Osteocyte (in vitro differentiated cells): ENCODE data around the gene LRRFIP1. TPM values are rescaled to one million over a fixed set of nuclear protein-coding genes. Genes with fewer than 3 reads are reported as not detected.
A peak's percentile ranks its signal among the peaks of the same experiment; 100 is the strongest.
"Not testable (repeated sequence)": the region's sequence is repeated elsewhere in the genome, so short reads cannot be mapped to it uniquely, and the experiment has no call there.

ENCODE experiments used
- DNase-seq: peaks from one replicate; pipeline ENCODE4 v3.0.0; 2021; ENCODE audit warnings: mixed read lengths; ENCODE audit not compliant: unreplicated experiment; ENCODE audit errors: extremely low spot score
- H3K27ac Mint-ChIP-seq: one replicate; pipeline ENCODE4 v1.8.0; 2021; ENCODE audit warnings: mild to moderate bottlenecking, mixed read lengths; ENCODE audit not compliant: unreplicated experiment
- H3K27me3 Mint-ChIP-seq: one replicate; pipeline ENCODE4 v1.8.0; 2021; ENCODE audit warnings: mixed read lengths; ENCODE audit not compliant: unreplicated experiment
- H3K36me3 Mint-ChIP-seq: one replicate; pipeline ENCODE4 v1.8.0; 2021; ENCODE audit warnings: mixed read lengths; ENCODE audit not compliant: unreplicated experiment
- H3K4me1 Mint-ChIP-seq: one replicate; pipeline ENCODE4 v1.8.0; 2021; ENCODE audit warnings: mixed read lengths; ENCODE audit not compliant: unreplicated experiment
- H3K4me3 Mint-ChIP-seq: one replicate; pipeline ENCODE4 v1.8.0; 2021; ENCODE audit warnings: mild to moderate bottlenecking, moderate library complexity, mixed read lengths; ENCODE audit not compliant: unreplicated experiment
- H3K9me3 Mint-ChIP-seq: one replicate; pipeline ENCODE4 v1.8.0; 2021; ENCODE audit warnings: mixed read lengths; ENCODE audit not compliant: unreplicated experiment
- CTCF ChIP-seq: fragments of 200-600 bp; sonication (generic); IDR thresholded peaks from 2 replicates; pipeline ENCODE4 v1.5.0; 2021; ENCODE audit warnings: antibody characterized with exemption, mild to moderate bottlenecking, moderate library complexity
- total RNA-seq: library from RNA; stranded (reverse); gene quantifications from 2 replicates; pipeline ENCODE4 v1.2.1, GENCODE V29; 2021

LRRFIP1 gene
- total RNA-seq, 1 donor from 2014 or later: 79.9 TPM

GRCh38 chr2:237591141-237591881, 36.1 kb upstream of the LRRFIP1 start:
- Mint-ChIP-seq H3K4me3 (peak overlapping the region; percentile 40), H3K27ac (peak overlapping the region; percentile 65), H3K9me3 (no peaks in the 10 kb centered on the region), H3K27me3 (no peaks in the 10 kb centered on the region), H3K36me3 (no peaks in the 10 kb centered on the region), H3K4me1 (peaks cover 62% of the 10 kb centered on the region)
- DNase-seq: no peak
- no peak for TF ChIP-seq CTCF

DNA sequence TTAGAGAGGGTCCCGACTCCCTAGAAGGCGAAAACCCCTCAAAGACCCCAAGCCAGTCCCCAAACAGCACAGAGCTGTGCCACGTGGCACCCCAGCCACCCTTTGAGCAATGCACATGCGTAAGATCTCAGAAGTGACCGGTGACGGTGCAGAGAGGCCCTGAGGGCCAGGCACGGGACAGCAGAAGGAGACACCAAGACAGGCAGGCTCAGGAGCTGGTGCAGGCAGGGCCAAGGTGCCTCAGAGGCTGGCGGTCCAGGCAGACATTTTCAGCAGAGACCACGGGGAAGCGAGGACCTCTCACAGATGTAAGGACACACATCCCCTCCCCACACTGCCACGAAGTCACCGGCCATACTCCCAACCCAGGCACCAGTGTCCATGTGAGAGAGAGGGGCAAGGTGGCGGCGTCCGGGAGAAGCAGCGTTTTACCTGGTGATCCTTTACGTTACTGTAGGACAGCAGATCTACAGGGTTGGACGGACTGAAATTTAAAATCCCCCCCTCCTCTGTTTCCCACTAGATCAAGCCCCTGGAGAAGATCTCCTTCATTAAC, 34.9 kb upstream of the LRRFIP1 start:
- Mint-ChIP-seq H3K4me1 (peaks cover 63% of the 10 kb centered on the region), H3K9me3 (no peaks in the 10 kb centered on the region), H3K27me3 (no peaks in the 10 kb centered on the region), H3K27ac (peak overlapping the region; percentile 31), H3K4me3 (no peak overlapping the region), H3K36me3 (no peaks in the 10 kb centered on the region)
- DNase-seq: no peak
- TF ChIP-seq CTCF: no peak

- H3K4me3 Mint-ChIP-seq: no peak overlapping the region
- TF ChIP-seq CTCF: no peak
- H3K9me3 Mint-ChIP-seq: no peaks in the 10 kb centered on the region
- H3K27ac Mint-ChIP-seq: peak overlapping the region; percentile 31
- DNase-seq: no peak
- no peaks in the 10 kb centered on the region for H3K27me3 Mint-ChIP-seq
- H3K4me1 Mint-ChIP-seq: peaks cover 63% of the 10 kb centered on the region
- no peaks in the 10 kb centered on the region for H3K36me3 Mint-ChIP-seq
Observed at GRCh38 chr2:237593036-237593435, 34.4 kb upstream of the LRRFIP1 start.

- TF ChIP-seq CTCF: no peak
- Mint-ChIP-seq H3K4me1 (peaks cover 65% of the 10 kb centered on the region), H3K4me3 (no peak overlapping the region), H3K9me3 (no peaks in the 10 kb centered on the region), H3K27ac (peak overlapping the region; percentile 87), H3K36me3 (no peaks in the 10 kb centered on the region), H3K27me3 (no peaks in the 10 kb centered on the region)
- no peak for DNase-seq
Observed at GRCh38 chr2:237593596-237594320, 33.6 kb upstream of the LRRFIP1 start.

- no peaks in the 10 kb centered on the region for H3K9me3 Mint-ChIP-seq
- peaks cover 61% of the 10 kb centered on the region for H3K4me1 Mint-ChIP-seq
- peak overlapping the region; percentile 87 for H3K27ac Mint-ChIP-seq
- no peaks in the 10 kb centered on the region for H3K36me3 Mint-ChIP-seq
- TF ChIP-seq CTCF: no peak
- no peaks in the 10 kb centered on the region for H3K27me3 Mint-ChIP-seq
- no peak for DNase-seq
- no peak overlapping the region for H3K4me3 Mint-ChIP-seq
Observed at GRCh38 chr2:237594514-237594871, 32.9 kb upstream of the LRRFIP1 start.

DNA sequence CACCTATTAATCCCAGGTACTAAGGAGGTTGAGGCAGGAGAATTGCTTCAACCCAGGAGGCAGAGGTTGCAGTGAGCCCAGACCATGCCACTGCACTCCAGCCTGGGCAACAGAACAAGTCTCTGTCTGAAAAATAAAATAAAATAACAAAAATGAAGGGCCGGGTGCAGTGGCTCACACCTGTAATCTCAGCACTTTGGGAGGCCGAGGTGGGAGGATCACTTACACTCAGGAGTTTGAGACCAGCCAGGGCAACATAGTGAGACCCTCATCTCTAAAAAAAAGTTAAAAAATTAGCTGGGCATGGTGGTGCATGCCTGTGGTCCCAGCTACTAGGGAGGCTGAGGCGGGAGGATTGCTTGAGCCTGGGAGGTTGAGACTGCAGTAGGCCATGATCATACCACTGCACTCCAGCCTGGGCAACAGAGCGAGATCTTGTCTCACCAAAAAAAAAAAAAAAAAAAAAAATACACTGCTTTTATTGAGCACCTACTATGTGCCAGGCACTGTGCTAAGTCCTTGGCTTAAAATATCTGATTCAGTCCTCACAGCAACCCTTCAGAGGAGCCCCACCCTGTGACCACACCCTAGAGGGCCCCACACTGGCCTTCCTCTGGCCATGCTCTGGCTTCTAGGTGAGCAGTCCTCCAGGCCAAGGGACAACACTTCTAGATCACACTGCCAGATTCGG, 31.4 kb upstream of the LRRFIP1 start:
- H3K4me3 Mint-ChIP-seq, DNase-seq, H3K9me3 Mint-ChIP-seq, H3K27ac Mint-ChIP-seq, H3K27me3 Mint-ChIP-seq, H3K36me3 Mint-ChIP-seq: not testable (repeated sequence)
- peaks cover 60% of the 10 kb centered on the region for H3K4me1 Mint-ChIP-seq
